SK-MEL-5 (cell line): ENCODE measurements around the gene PTPRG. TPM values are rescaled to one million over a fixed set of nuclear protein-coding genes. Genes with fewer than 3 reads are reported as not detected.

Experiments used
- DNase-seq: peaks from one replicate; pipeline ENCODE4 v3.0.0-alpha.2; 2016; ENCODE audit warnings: low read depth, low spot score
- in situ Hi-C: cut with HindIII; loops from 2 replicates; pipeline ENCODE4 v1.10.0; 2016; ENCODE audit warnings: low sequenced_read_pairs, high pct_unique_total_duplicates, low pct_unique_long_range_greater_than_20kb
- total RNA-seq: library from RNA; depleted of rRNA; stranded (reverse); fragments of >200 nt; shearing (Covaris generic); gene quantifications from 2 replicates; pipeline ENCODE4 v1.2.3, GENCODE V29; 2014

Gene PTPRG
- total RNA-seq, 1 experiment from 2014 or later = 35.3 TPM

DNA sequence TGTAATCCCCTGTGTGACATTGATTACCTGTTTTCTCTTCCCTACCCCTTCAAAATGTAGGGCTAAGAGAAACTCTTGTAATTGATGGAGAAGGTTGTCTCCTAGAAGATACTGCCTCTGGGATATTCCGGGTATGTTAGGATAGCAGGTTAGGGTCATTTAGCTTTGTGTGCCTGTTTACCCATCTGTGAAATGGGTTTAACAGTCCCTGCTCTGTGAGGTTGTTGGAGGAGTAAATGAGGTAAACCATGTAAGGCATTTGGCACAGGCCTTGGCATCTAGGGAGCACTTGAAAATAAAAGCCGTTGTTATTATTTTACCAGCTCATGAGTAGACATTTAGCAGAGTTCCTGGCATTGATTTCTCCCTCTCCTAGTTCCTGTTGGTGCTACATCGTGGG lies 16.4 kb downstream of the PTPRG start:
- in situ Hi-C loops = no loop called here
- no peak for DNase-seq

DNA sequence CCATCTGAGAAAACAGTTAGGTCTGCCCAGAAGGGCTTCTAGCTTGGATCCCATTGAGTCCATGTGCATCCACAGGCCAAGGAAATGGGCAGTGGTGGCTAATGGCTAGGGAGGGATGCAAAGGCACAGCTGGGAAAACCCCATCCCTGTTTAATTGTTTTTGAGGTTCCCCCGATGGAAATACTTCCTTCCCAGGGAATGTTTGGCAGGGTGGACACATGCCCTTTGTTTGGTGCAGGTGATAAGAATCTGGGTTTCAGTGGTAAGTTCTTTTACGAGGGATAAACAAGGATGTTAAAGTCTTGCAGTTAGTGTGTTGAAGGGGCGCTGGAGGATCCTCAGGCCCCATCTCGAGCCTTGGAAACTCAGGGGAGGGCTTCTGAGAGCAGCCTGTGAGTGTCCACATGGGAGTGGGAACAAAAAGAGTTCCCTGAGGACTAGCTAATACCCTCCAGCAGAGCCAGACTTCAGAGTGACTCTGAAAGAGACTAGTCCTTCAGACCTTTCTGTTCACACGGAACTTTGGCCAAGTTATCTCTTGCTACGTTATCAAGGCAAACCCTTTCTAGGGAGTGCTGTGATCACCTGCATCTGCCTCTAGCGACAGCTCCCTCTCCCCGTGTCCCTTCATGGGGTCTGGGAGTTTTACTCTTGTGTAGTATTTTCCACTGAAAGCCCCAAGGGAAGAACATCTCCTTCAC lies 17.4 kb downstream of the PTPRG start:
- in situ Hi-C loops = no loop called here
- DNase-seq = no peak

DNA sequence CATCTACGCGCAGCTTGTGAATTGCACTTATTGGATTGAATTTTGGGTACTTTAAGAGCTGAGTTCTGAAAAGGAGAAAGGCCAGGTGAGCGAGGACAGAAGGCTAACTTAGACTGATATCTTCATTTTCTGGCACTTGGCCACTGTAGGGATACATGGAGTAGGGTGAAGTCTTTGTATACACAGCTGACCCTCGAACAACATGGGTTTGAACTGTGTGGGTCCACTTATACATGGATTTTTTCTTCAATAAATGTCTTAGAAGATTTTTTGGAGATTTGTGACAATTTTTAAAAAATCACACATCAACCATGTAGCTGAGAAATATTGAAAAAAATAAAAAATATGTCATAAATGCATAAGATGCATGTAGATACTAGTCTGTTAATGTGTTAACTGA lies 18.3 kb downstream of the PTPRG start:
- in situ Hi-C loops = no loop called here
- DNase-seq = no peak

DNA sequence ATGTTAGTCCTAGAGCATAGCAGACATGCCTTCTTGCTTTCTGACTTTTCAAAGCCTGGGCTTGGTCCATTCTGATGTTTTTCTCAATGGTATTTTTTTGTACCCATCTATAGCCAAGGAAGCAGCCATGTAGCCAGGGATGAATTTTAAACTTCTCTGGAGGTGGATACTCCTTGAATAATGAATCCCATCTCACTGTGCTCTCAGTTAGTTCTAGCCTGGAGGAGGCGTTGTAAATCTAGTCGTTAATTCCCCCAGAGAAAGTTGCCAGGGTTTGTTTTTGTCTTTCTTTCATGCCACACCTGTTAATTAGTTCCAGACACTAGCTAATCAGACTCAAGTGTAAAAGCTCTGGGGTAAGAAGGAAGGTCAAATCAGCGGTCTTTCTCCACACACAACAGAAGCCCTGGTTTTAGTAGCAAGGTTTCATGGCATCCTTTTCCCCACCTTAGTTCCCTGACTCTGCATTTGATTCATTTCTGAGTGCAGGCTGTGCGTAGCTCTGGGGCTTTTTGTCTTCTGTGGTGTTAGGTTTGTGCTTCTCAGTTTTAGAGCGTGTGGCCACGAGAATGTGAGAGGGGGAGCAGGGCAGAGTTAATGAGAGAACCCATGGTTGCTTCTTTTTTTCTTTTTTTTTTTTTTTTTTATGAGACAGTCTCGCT lies 19.7 kb downstream of the PTPRG start:
- DNase-seq = no peak
- in situ Hi-C loops = no loop called here

DNA sequence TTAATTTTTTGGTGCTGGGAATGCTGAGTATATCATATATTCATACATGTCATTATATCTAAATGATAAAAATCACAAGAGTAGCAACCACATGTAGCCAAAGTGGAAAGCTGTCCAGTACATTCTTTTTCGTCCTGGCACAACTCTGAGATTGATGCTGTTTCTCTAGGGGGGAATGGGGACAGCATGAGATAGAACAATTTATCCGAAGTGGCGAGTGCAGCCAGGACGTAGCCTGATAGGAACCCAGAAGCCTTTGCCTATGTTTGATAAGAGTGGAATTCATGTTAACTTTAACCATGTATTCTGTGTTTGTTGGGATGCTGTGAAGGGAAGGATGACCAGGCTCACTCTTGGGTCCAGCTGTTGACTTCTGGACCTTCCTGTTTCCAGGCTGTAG lies 20.9 kb downstream of the PTPRG start:
- DNase-seq = no peak
- in situ Hi-C loops = no loop called here

DNA sequence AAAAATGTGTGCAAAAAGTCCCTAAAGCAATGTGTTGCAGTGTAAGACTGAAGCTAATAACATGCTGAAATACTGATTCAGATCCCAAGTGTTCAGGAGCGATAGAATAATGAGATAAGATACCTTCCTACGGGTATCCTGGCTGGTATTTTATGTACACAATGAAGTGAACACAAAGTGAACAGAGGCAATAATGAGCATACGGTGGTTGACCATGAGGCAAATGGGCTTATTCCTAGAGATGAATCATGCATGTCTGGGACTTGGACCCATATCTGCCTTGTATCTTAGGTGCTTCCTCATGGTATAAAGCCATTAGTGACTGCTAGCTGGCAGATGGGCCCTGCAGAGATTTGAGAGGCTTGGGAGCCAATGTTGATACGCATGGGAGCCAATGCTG lies 21.5 kb downstream of the PTPRG start:
- no peak for DNase-seq
- in situ Hi-C loops = no loop called here

DNA sequence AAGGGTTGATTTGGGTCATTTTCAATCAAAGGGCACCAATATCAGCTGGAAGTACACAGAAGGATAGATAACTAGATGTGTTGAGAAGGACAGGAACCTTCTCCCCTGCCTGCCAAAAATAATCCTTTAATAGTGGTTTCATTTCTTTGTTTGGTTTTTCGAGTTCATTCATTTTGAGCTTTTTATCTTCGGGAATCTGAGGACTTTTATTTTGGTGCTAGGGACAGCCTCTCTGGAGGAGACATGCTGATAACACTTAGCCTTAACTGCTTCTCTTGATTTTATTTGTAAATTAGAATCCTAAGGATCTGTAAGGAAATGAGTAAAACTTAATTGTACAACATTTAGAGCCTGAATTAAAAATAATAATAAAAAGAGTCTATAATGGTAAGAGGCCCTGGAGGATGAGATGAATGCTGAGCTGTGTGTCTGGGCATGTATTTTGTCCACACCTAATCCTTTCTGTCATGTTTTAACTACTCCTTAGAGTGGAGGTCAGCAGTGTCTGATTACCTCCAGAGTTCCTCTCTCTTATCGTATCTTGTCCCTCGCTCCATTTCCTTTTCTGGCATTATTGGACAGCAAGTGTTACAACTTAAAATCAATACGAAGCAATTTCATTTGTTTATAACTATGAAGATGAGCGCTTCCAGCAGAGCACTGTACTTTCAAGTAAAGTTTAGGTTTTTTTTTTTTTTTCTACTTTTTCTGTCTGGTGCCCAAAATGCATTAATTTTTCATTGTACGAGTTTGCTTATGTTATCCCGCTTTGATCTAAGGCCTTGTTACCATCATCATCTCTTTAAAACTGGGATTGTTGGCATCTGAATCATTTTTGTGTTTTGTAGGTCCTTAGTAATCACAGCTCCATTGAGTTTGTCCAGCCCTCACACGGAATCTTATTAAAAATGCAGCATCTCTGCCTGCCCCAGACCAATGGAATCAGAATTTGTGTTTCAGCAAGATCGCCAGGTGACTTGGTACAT lies 22.8 kb downstream of the PTPRG start:
- in situ Hi-C loops = no loop called here

DNA sequence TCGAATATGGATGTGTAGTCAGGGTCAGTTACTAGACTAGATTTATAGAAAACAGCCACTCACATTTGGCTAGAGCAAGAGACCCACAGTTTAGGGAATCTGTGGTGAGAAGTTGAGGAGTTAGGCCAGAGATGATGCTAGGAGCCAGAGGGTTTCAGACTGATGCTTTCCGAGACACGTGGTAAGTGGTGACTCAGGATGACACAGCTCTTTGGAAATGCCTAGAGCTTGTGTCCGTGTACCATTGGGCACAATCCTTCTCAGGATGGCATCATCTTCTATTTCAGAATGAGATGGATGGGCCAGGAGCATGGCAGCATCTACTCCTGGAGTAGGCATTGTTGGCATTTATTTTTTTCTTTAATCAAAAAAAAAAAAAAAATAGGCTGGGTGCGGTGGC lies 28.5 kb downstream of the PTPRG start:
- DNase-seq = no peak
- in situ Hi-C loops = no loop called here

More for the DNA sequence above, 22.8 kb downstream of the PTPRG start:
- DNase-seq = no peak

DNA sequence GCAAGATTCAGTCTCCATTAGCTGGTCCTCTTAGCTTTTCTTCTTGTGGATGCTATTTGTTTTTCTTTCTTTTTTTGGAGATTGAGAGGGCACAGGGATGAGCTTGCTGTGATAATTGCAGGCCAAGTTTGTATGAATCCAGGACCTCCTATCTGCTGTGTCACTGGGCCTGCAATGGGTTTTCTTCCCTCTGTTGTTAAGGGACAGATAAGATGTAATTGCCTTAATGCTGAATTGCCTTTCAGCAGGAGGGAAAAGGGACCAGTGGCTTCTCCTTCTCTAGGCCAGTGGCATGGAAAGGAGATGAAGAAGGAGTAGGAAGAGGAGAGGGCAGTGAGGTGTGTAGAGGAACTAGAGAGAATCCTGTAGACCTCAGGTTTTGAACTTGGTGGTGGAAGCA lies 29.9 kb downstream of the PTPRG start:
- in situ Hi-C loops = no loop called here
- no peak for DNase-seq

DNA sequence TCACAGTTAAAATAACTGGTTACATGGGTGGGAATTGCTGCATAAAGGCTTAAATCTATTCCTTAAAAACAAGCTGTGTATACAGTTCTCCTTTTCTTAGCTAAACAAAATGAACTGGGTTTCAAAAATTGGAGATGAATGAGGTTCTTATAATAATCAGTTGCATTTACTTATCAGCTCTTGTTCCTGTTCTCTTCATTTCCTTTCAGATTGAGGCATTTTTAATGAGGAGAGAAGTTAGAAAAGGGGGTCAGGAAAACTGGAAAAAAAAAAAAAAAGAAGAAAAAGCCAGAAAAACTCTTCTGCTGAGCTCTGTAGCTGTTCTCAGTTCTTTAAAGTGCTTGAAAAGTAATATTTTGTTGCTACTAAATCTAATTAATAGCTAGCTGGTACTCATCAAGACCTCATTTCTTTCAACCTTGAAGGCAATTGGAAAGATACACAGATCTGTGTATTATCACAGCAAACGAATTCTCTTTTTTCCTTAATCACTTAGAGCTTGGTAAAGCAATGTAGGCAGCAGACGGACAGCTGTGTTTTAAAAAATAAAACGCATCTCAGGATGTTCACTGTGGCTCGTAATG lies 32.2 kb downstream of the PTPRG start:
- no peak for DNase-seq
- in situ Hi-C loops = no loop called here

DNA sequence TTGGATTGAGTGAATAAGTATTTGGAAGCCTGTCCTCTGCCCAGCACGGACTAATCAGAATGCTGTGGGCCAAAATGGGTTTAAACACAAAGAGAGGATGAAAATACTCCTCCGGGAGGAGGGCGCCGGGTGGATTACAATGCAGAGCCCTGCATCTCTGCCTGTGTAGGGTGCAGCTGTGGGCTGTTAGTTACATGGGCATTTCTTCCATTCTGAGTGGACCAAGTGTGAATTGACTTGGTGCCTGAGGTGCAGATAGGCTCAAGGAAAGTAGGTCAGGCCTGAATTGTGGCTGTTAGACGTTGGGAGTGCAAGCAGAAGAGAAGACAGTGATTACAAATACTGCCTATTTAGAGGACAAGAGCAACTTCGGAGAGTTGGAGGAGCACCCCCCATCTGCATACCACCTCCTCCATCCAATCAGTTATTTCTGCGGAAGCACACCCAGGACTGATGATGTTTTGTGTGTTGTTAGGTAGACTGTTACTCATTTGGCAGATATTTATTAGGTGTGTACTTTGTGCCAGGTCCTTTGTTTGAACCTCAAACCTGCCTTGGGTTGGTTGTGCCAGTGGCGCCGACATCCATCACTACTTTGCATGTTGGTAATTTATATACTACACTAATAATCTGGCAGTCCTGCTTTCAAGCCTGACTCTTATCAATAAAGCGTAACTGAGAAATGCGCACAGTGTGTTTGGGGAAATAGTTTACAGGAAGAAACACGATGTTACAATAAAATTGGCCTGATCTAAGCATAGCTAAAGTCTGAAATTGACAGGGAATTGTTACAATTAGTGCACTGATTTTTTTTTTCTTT lies 33.0 kb downstream of the PTPRG start:
- DNase-seq = no peak
- in situ Hi-C loops = no loop called here

DNA sequence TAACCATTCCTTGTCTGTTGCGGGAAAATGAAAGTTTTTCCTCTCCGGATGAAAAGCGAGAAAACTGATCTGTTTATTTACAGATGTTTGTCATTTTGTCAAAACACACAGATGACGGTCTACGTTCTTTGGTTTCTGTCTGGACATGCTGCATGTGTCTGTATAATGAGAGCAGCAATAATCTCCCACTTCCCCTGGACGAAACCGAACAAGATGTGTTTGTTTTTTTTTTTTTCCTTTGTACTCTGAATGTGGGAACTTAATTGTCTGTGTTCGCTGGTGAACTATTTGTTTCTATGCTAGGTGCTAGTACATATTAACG lies 33.6 kb downstream of the PTPRG start:
- DNase-seq = no peak
- in situ Hi-C loops = no loop called here

DNA sequence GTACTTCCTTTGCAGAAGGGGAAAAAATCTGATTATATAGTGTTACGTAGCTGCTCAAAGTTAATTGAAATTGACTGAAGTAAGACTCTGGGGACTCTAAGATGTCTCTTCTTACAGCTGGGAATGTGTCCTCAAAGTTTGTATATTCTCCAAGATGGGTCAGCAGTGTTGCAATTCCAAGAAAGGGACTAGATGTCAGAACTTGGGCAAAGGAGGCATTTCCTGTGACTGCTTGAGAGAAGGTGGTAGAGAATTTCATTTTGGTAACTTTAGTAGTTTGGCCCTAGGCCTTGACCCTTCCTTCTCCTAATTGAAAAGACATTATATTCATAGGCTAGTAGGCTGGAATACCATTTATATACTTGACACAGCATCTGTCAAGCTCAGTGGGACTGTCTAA lies 33.9 kb downstream of the PTPRG start:
- no peak for DNase-seq
- in situ Hi-C loops = no loop called here

DNA sequence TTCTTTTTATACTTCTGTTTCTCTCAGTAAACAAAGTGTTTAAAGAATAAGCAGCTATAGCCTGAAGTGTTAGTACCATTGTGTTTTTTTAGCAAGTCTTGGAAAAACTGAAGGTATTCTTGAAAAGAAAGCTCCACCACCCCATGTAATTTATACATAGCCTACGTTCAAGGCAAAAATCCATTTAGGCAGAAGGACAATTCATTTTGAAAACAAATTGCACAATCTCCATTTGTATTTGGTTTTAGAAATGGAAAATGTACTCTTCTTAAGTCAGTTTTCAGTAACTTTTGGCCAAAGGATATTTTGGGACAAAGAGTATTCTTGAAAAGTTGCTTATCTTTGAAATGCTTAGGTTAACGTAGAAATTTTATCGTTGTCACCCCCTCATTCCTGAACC lies 34.5 kb downstream of the PTPRG start:
- in situ Hi-C loops = no loop called here

DNA sequence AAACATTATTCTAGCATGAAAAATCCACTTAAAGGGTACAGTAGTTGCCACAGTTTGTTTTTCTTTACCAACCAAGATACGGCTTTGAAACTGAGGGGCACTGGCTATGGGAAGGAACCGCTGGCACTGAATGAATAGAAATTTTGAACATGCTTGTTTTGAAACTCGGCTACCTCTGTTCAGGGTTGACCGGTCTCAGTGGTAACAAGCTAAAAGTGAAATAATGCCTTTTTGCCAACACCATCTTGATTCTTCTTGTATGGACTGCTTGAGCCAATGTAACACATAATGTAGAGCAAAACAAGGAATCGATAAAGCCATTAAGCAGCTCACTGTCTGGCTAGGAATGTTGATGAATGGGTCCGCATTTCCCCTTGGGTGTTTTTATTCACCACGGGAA lies 36.5 kb downstream of the PTPRG start:
- no peak for DNase-seq
- in situ Hi-C loops = no loop called here

More for the DNA sequence above, 34.5 kb downstream of the PTPRG start:
- DNase-seq = no peak

DNA sequence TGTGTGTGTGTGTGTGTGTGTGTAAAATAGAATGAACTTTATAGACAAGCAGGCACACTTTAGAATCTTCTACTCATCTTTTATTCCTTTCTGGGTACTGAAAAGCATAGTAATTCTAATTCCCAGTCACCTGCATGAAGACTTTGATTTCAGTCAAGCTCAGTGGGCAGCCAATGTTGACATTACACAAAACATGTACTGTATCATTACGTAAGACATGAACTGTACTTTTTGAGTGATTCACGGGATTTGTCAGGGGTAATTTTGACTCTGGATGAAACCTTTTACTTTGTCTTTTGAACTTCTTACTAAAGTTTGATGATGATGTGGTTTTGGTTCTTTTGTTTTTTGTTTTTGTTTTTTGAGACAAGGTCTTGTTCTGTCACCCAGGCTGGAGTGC lies 38.8 kb downstream of the PTPRG start:
- in situ Hi-C loops = no loop called here
- no peak for DNase-seq

DNA sequence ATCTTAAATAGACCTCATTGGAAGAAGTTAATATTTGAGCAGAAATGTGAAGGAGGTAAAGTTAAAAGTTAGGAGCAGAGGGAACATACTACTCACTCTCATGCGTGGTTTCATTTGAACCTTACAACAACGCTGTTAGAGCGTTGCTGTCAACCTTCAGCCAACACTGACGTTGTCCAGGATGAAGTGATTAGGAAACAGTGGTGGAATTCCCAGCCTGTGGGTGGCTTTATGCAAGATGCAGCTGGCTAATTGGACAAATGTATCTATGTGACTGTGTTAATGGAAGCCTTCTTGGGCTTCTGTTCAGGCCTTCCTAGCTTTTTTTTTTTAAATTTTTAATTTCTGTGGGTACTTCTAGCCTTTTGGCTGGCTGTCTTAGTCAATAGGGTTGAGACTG lies 40.5 kb downstream of the PTPRG start:
- in situ Hi-C loops = no loop called here
- DNase-seq = no peak
